Measurements from ENCODE around the gene PAX2. TPM values are rescaled to one million over a fixed set of nuclear protein-coding genes. Genes with fewer than 3 reads are reported as not detected.

PAX2 gene
- total RNA-seq, 1 experiment from 2014 or later: not detected

DNA sequence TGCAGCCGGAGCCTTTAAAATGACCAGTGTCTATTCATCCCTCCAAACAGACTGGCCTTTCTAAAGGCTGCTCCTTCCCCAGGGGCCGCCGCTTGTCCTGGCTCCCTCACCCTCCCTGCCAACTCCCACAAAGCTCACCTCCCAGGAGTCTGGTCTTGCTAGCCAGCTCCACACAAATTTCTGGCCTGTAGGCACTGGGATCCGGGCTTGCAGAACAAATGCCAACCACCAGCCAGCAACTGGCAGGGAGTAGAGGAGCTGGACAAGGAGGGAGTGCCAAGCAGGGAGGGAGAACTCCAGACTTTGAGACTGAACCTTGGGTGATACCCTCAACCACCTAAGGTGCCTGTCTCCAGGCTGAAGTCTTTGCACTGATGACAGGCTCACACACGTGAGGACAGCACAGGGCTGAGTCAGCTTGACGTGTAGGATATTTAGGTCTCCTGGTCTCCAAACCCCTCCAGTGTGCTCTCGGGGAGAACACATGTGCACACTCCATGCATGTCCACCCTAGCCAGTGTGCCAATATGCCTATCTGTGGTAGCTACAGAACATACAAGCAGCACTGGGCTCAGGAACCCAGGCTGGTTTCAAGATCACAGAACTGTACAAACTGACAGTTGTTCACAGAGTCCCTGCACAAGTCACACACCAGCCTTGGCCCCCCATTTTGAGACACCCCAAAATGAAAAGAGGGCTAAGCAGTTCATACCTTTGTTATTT, 6.0 kb downstream of the PAX2 start:
- no peak for DNase-seq (ENCODE audit: low read depth)

DNA sequence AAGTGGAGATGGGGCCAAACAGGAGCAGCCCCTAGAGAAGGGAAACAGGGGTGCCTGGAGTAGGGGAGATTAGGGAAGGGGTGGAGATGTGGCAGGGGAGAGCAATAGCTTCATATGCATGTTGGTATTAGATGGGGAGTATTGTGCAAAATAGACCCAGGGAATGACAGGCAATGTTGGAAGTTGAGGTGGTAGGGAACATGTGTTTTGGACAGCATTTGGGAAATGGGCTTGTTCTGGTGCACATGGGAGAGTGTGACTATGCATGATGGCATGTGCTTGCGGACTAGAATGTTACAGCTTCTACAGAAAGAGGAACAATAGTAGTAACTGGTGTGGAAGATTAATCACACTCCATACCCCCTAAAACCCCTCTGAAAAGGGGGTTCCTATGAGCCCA, 10.4 kb downstream of the PAX2 start:
- no peak for DNase-seq (ENCODE audit: low read depth)

DNA sequence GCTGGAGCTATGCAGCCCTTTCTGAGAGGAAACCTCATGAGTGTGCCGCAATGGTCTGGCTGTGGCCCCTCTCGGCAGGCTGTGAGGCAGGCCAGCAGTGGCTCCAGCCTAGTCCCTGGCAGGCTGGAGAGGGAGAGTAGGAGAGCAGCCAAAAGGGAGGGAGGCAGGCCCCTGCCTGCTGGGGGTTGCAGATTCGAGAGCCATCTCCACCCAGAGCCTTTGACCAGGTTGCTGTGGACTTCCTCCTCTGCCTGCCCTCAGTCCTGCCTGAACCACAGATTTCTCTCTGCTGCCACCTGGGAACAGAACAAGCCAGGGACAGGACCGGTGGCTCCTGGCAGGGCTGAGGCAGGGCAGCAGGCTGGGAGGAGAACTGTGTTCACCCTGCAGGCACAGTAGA, 13.9 kb downstream of the PAX2 start:
- DNase-seq (ENCODE audit: low read depth): no peak

DNA sequence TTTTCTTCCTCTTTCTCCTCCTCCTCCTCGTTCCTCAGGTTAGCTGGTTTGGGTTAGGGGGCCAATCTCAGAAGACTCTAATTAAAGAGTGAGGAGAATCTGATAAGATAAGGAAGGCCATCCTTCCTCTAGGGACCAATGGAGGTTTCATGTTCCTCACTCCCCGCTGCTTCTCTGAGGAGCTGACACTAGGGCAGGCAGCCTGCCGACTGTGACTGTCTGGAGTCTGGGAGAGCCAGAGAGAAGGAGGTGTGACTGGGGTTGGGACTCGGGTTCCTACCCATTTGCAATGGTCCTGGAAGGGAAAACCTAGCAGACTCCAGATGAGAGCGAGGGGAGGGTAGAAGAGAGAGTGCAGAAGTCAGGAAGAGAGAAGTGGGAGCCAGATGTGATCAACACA, 15.3 kb downstream of the PAX2 start:
- DNase-seq (ENCODE audit: low read depth): no peak

DNA sequence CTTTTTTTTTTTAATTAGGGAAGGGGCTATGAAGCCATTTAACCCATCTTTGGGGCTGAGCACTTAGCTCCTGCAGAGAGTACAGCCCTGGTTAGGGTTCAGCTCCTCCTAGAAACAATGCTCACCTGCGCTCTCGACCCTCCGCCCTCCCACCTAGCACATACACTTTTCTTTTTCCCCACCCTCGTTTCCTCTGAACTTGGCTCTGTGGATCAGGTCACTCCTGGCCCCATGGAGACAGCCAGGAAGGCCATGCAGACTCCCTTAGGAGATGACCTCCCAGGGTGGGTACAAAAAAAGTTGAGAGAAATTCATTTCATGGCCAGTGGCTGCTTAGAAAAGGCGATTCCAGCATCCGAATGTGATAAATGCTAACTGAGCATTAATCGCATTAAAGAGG, 15.8 kb downstream of the PAX2 start:
- no peak for DNase-seq (ENCODE audit: low read depth)

DNA sequence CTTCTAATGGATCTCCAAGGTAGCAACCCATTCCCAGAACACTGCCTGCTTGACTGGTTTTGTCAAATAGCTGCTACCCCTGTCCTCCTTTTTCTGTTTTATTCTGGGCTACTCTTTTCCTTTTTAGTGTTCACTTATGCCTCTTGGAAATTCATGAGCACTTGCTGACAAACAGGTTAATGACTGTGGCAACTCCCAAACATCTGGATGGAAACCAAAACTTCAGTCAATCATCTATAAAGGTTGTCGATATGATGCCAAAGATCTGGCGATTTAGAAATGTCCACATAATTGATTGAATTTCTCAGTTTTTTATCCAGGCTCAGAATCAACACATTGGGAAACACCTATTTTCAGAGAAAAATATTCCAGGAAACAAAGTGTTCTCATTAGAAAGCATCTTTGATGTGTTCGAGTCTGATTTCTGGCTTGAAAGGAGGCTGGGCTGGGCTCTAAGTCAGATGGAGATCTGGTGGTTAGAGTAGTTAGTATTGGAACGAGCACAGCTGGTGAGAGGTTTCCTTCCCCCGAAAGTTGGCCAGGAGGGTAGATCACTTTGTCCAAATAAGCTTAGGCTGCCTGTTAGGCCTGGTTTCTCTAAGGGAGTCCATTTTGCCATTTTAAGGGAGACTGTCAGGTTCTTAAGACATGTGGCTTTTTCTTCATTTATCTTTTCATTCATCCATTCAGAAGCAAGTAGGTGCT, 17.8 kb downstream of the PAX2 start:
- no peak for DNase-seq (ENCODE audit: low read depth)

DNA sequence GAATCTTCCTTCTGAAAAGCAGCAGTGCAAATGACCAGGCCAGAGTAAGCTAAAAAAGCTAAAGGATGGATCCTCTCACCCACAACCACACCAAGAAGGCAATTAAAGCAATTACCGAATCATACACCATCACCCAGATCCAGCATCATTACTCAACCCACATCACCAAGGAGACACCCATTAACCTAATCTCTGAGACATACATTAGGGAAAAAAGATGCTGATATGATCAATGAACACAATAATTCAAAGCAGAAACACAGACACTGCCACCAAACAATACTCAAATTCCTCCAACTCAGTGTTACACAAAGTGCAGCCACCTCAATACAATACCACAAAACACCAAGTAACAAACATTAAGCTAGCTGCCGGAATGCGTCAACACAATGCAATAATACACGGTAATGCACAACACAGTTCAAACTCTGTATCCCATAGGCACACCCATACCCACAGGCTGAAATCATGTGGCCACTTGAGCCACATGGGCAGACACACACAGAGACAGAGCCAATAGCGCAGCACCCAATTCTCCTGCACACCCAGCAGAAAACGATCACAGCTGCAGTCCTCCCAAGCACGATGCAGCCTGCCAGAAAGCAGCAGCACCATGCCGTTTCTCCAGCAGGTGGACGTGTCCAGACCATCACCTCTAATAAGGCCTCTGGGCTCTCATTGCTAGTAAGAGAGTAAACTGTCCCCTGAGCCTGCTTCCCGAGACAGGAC, 21.5 kb downstream of the PAX2 start:
- no peak for DNase-seq (ENCODE audit: low read depth)

DNA sequence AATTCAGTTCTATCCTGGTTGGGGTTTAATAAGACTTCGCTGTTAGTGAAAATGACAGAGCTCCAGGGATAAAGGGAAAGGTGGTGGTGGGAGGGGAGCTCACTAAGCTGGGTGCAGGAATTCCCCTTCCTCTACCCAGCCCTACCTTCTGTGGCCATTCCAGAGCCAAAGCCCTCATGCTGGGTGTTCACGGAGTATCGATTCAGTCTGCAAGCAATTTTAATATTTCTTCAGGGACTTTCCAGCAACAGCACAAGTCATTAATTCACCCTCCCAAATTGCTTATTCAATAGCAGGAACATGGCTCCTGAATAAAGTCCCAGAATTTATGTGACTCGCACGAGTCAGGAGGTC, 22.0 kb downstream of the PAX2 start:
- DNase-seq (ENCODE audit: low read depth): no peak

DNA sequence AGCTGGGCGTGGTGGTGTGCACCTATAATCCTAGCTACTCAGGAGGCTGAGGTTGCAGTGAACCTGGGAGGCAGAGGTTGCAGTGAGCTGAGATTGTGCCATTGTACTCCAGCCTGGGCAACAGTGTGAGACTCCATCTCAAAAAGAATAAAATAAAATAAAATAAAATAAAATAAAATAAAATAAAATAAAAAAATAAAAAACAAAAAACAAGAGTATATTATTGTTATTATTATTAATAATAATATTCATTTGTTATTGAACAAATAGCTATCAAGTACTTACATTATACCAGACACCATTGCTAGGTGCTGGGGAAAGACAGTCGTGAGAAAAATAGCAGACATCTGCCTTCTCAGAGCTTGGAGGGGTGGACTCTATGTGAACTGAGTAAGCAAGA, 24.1 kb downstream of the PAX2 start:
- no peak for DNase-seq (ENCODE audit: low read depth)

DNA sequence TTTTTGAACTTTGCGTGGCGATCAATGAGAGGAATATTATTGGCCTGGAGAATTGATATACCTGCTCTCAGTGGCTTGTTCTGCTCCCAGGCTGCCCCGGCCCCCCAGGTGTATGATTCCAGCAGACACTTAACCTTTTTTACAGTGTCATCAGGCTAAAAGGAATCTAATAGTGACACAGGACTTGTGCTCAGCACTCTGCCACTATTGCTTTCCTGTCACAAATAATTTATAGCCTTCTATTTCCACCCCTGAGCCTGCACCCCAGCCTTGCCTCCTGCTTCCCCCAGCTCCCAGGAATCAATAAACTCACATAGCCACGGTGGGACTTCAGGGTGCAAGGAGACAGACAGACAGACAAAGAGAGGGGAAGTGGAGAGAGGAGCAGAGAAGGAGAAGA, 28.3 kb downstream of the PAX2 start:
- DNase-seq (ENCODE audit: low read depth): no peak

DNA sequence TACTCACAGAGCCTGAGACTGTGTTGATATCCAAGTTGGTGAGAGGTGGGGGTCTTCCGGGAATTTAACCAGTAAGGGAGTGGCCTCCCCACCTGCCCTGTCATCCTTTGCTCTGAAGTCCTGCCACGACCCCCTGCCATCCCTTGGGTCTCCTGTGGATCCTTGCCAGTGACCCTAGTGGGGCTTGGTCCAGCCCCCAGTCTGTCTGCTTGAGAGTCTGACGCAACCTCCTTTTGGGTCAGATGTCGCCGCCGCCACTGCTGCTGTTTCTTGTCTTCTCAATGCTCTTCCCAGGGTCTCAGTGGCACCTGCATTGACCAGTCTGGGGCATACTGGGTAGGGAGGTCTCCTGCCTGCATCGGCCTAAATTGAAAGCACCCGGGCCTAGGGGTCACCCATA, 28.8 kb downstream of the PAX2 start:
- DNase-seq (ENCODE audit: low read depth): no peak

DNA sequence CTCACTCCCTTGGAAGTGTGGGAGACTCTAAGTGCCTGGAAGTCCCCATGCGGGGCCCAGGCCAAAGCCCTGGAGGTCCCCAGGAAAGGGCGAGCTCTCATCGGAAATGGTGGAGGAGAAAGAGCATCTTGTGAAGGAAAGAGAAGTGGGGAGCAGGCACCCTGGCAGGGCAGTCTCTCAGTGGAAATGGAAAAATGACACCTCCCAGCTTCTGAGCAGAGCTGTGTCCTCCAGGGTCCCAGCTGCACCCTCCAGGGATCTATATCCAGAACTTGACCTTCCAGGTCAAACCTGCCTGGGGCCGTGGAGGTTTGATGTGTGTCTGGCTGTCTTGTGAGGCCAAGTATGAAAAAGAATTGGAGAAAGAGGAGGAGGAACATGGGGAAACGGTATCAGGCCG, 29.5 kb downstream of the PAX2 start:
- no peak for DNase-seq (ENCODE audit: low read depth)

DNA sequence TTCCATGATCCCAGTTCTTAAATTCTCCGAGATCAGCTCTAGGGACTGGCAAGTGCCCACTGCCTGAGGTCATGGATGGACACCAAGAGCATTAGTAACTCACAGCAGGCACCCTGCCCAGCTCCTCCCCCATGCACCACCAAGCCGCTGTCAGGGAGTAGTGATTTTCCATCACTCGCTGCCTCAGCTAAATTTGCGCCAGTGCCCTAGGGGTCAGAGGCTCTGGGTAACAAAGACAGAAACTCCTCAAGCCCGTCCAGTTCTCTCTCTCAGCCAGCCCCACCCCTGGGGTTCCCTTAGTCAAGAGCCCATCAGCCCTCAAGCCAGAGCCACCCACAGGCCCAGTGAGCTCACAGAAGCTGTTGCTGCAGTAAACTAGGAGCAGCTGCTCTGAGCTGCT, 30.0 kb downstream of the PAX2 start:
- DNase-seq (ENCODE audit: low read depth): peak; percentile 17

DNA sequence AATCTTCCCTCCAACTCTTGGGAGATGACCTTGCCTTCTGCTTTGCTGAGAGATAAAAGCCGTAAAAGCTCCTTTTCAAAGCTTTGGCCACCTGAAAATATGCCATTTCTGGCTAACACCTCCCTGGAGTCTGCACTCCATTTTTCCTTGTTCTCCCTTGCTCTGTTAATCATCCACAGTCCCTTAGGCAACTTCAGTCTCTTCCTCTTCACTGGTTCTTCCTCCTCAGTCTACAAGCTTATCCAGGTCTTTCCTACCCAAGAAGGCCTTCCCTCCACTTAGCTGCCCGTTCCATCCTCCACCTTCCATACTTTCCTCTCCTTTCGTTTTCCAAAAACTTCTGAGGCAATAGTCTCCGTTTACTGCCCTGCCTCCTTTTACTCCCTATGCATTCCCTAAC, 30.5 kb downstream of the PAX2 start:
- no peak for DNase-seq (ENCODE audit: low read depth)

DNA sequence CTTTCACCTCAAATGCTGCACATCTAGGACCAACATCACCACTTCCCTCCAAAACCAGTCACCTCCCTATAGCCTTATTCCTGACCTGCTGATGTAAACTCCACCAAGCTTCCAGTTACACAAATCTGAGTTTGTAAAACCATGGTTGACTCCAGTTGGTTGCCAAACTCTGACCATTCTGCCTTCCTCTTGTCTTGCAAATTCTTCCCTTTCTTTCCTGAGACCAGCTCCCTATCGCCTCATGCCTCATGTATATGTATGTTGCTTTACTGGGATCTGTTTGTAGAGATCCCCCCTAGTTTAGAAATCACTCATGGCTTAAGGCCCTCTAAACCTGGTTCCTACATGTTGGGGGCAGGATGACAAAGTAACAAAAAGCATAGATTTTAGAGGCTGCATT, 31.3 kb downstream of the PAX2 start:
- DNase-seq (ENCODE audit: low read depth): no peak

DNA sequence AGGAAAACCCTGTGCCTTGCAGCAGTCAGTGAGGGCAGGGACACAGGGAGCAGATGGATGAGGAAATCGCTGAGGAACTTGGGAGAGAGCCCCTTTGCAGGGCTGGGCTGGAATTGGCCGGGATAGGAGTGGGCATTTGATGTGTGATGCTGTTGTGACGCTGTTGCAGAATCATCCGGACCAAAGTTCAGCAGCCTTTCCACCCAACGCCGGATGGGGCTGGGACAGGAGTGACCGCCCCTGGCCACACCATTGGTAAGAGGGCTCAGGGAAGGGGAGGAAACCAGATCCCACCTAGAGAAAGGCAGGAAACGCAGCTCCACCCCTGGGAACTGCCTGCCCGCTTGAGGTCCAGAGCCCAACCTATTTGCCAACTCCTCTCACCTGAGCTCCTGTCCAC, 33.9 kb downstream of the PAX2 start:
- no peak for DNase-seq (ENCODE audit: low read depth)

DNA sequence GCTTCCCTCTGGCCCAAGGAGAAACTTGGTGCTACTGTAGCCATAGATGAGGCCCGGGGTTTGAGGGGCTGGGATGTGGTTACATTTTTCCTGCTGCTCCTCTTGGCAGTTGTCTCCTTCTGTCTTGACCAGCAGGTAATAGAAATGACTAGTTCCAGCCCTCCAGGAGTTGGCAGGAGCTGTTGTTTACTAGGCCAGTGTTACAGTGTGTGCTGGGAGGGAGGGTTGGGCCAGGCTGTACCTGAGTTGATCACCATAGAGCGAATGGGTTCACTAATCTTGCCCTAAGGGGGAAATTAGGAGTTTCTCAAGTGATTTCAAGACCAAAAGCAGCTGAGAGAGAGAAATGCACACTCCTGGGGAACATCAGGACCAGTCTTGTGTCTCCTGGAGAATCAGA, 34.9 kb downstream of the PAX2 start:
- DNase-seq (ENCODE audit: low read depth): no peak

DNA sequence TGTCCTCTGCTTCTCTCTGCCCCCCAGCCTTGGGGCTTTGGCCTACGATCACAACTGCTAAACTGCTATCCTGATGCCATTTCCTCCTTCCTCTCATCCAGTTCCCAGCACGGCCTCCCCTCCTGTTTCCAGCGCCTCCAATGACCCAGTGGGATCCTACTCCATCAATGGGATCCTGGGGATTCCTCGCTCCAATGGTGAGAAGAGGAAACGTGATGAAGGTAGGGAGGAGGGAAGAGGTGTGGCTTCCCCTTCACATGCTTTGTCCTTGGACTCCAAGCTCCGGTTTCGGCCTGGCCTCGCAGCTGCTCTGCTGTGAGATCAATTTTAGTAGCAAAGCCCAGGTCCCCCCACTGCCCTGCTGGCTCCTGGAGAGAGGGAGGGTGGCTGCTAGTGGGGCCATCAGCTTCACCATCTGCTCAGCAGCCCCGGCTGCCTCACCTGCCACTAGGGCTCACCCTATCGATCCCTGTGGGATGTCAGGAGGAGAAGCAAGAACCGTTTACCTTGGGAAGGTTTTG, 35.8 kb downstream of the PAX2 start:
- DNase-seq (ENCODE audit: low read depth): no peak

DNA sequence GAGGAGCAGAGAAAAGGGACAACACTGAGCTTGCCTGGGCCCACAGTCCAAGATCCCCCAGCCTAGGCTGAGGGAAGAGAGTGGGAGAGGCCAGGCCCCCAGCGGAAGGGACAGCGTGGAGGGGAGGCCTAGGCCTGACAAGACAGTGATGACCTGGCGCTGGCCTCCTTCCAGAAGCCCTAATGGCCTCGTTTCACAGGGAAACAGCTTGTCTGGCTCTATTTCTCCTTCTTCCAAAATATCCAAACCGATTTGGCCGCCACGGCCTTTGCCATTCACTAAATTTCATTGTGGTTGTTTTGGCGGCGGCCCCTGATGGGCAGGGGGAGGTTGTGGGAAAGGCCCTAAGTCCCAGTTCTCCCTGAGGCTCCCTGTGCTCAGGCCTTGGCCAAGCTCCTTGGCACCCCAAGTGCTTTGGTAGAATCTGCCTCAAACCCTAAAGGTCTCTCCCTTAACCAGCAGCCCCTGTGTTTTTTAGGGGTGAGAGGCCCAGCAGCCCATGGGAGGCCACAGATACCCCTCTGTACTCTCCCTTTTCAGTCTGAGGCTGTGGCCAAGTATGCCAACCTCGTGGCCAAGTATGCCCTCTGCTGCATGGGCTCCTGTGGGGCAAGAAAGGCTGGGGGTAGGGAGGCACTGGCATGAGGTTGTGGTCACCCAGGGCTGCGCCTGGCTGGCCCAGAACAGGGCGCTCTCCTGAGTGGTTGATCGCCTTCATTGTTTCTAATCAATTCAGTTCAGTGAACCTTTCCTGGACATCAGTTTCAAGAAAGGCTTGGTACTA, 37.3 kb downstream of the PAX2 start:
- DNase-seq (ENCODE audit: low read depth): no peak

DNA sequence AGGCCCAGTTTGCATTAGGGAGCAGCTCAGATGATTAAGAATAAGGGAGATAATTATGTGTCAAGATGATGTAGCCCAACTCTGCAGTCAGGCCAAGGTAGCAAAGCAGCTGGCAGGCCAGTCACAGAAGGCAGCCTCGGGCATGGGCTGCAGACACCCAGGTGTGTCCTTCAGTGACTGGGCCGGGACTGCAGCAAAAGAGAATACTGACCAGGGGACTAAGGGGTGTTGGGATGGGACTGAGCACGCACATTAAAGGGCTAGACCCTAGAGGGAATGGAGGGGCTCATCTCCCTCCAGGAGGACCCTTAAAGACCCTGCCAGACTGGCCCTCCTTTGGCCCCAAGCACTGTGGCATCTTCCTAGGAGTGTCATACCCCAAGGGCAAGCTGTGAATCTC, 38.7 kb downstream of the PAX2 start:
- no peak for DNase-seq (ENCODE audit: low read depth)

DNA sequence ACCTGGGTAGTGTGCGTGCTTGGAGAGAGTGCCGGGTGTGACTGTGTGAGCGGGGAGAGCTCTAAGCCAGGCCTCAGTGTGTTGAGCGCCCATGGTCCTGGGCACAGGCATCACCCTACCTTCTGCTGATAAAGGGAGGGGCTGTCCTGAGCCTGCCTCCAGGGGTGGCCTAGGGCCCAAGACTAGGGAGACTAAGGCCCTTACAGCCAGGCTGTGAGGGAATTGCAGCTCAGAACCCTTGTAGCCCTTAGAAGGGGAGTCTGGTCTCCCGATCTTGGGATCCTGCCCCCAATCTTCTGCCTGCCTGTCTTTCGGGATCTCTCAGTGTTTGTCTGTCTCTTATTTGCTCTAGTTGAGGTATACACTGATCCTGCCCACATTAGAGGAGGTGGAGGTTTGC, 41.2 kb downstream of the PAX2 start:
- DNase-seq (ENCODE audit: low read depth): no peak
